Measurements from ENCODE around the gene KRT15. TPM values are rescaled to one million over a fixed set of nuclear protein-coding genes. Genes with fewer than 3 reads are reported as not detected.

The KRT15 gene
- total and polyA plus RNA-seq, 2 donors (not counting 1 experiment from before 2014, with no cell fraction given), result not detected

GRCh38 chr17:41539979-41540701, 21.4 kb upstream of the KRT15 start:
- ATAC-seq (ENCODE audit: low read depth) (no peak), DNase-seq (no peak)
- Mint-ChIP-seq H3K4me1 (no peaks in the 10 kb centered on the region), H3K27ac (no peak overlapping the region), H3K4me3 (no peak overlapping the region), H3K27me3 (peaks cover 29% of the 10 kb centered on the region), H3K9me3 (ENCODE audit: insufficient read depth) (no peaks in the 10 kb centered on the region)
- no peak overlapping the region for H3K9ac ChIP-seq (ENCODE audit: low read length)
- intact Hi-C loops (cut with micrococcal nuclease), result no loop called here
- H3K27ac ChIP-seq (ENCODE audit: low read length in 2 of 2), result no peak overlapping the region
- no peaks in the 10 kb centered on the region for H3K36me3 ChIP-seq (replicated peaks in 1 of 2; ENCODE audit: control extremely low read depth in 1 of 2, control insufficient read depth in 1 of 2, extremely low read depth in 1 of 2, insufficient read depth in 2 of 2, low read length in 1 of 2)
- no peak overlapping the region for H3K4me3 ChIP-seq (ENCODE audit: control extremely low read depth in 1 of 5, extremely low read depth in 1 of 5, insufficient read depth in 1 of 5, low read depth in 2 of 5, low read length in 4 of 5)
- H3K79me2 ChIP-seq (ENCODE audit: control insufficient read depth, insufficient read depth, low read length), result no peaks in the 10 kb centered on the region
- WGBS (ENCODE audit: insufficient coverage), result 64% methylated on average over 5 of the region's 7 CpGs
- no peak for TF ChIP-seq EZH2 (IDR thresholded peaks at IDR 0.05; ENCODE audit: borderline replicate concordance, insufficient read depth, low read depth, low read length, poor library complexity, severe bottlenecking)
- TF ChIP-seq, protein P1, sequence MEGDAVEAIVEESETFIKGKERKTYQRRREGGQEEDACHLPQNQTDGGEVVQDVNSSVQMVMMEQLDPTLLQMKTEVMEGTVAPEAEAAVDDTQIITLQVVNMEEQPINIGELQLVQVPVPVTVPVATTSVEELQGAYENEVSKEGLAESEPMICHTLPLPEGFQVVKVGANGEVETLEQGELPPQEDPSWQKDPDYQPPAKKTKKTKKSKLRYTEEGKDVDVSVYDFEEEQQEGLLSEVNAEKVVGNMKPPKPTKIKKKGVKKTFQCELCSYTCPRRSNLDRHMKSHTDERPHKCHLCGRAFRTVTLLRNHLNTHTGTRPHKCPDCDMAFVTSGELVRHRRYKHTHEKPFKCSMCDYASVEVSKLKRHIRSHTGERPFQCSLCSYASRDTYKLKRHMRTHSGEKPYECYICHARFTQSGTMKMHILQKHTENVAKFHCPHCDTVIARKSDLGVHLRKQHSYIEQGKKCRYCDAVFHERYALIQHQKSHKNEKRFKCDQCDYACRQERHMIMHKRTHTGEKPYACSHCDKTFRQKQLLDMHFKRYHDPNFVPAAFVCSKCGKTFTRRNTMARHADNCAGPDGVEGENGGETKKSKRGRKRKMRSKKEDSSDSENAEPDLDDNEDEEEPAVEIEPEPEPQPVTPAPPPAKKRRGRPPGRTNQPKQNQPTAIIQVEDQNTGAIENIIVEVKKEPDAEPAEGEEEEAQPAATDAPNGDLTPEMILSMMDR (IDR thresholded peaks at IDR 0.05), result no peak
- ChIA-PET CTCF (interaction anchor here (1.9 kb wide), 1 partner anchor 9 kb away, joined by 9 read pairs; no protein-coding TSS in a partner anchor), POLR2A (no interaction called here)
- H2AFZ ChIP-seq (ENCODE audit: insufficient read depth, low read depth, low read length, poor library complexity, severe bottlenecking), result no peak overlapping the region
- H3K27me3 ChIP-seq (replicated peaks in 1 of 4; ENCODE audit: control extremely low read depth in 1 of 4, control insufficient read depth in 3 of 4, insufficient read depth in 4 of 4, low read length in 3 of 4), result peaks cover 0 to 10% (median 0%) of the 10 kb centered on the region in 4 experiments
- no peak overlapping the region for H3K4me2 ChIP-seq (replicated peaks; ENCODE audit: low read depth, low read length, poor library complexity, severe bottlenecking)
- H3K4me1 ChIP-seq (ENCODE audit: control insufficient read depth in 2 of 2, insufficient read depth in 2 of 2, low read length in 2 of 2), result no peaks in the 10 kb centered on the region
- no peaks in the 10 kb centered on the region for H3K9me3 ChIP-seq (ENCODE audit: control extremely low read depth in 1 of 3, control insufficient read depth in 2 of 3, insufficient read depth in 1 of 3, low read length in 2 of 3)
- H4K20me1 ChIP-seq (ENCODE audit: control insufficient read depth, insufficient read depth, low read length, poor library complexity, severe bottlenecking), result no peaks in the 10 kb centered on the region

- ChIA-PET POLR2A (no interaction called here), CTCF (no interaction called here)
- TF ChIP-seq, protein P1 (IDR thresholded peaks at IDR 0.05), result no peak
- TF ChIP-seq EZH2 (IDR thresholded peaks at IDR 0.05; ENCODE audit: borderline replicate concordance, insufficient read depth, low read depth, low read length, poor library complexity, severe bottlenecking), result no peak
- no peaks in the 10 kb centered on the region for H3K4me1 ChIP-seq (ENCODE audit: control insufficient read depth in 2 of 2, insufficient read depth in 2 of 2, low read length in 2 of 2)
- no peaks in the 10 kb centered on the region for H3K4me1 Mint-ChIP-seq
- no peaks in the 10 kb centered on the region for H3K9me3 ChIP-seq (ENCODE audit: control extremely low read depth in 1 of 3, control insufficient read depth in 2 of 3, insufficient read depth in 1 of 3, low read length in 2 of 3)
- no peaks in the 10 kb centered on the region for H3K9me3 Mint-ChIP-seq (ENCODE audit: insufficient read depth)
- no peak overlapping the region for H3K4me3 Mint-ChIP-seq
- H3K27me3 ChIP-seq (replicated peaks in 1 of 4; ENCODE audit: control extremely low read depth in 1 of 4, control insufficient read depth in 3 of 4, insufficient read depth in 4 of 4, low read length in 3 of 4), result peaks cover 0 to 10% (median 1%) of the 10 kb centered on the region in 4 experiments
- H2AFZ ChIP-seq (ENCODE audit: insufficient read depth, low read depth, low read length, poor library complexity, severe bottlenecking), result no peak overlapping the region
- H3K4me2 ChIP-seq (replicated peaks; ENCODE audit: low read depth, low read length, poor library complexity, severe bottlenecking), result no peak overlapping the region
- no peaks in the 10 kb centered on the region for H3K79me2 ChIP-seq (ENCODE audit: control insufficient read depth, insufficient read depth, low read length)
- intact Hi-C loops (cut with micrococcal nuclease), result no loop called here
- H3K4me3 ChIP-seq (ENCODE audit: control extremely low read depth in 1 of 5, extremely low read depth in 1 of 5, insufficient read depth in 1 of 5, low read depth in 2 of 5, low read length in 4 of 5), result no peak overlapping the region
- 95% methylated on average over 3 of the region's 5 CpGs for WGBS (ENCODE audit: insufficient coverage)
- H3K27ac Mint-ChIP-seq, result no peak overlapping the region
- ATAC-seq (ENCODE audit: low read depth), result no peak
- no peaks in the 10 kb centered on the region for H3K36me3 ChIP-seq (replicated peaks in 1 of 2; ENCODE audit: control extremely low read depth in 1 of 2, control insufficient read depth in 1 of 2, extremely low read depth in 1 of 2, insufficient read depth in 2 of 2, low read length in 1 of 2)
- H4K20me1 ChIP-seq (ENCODE audit: control insufficient read depth, insufficient read depth, low read length, poor library complexity, severe bottlenecking), result no peaks in the 10 kb centered on the region
- no peak for DNase-seq
- H3K9ac ChIP-seq (ENCODE audit: low read length), result no peak overlapping the region
- H3K27ac ChIP-seq (ENCODE audit: low read length in 2 of 2), result no peak overlapping the region
- peaks cover 32% of the 10 kb centered on the region for H3K27me3 Mint-ChIP-seq
Measured at GRCh38 chr17:41539071-41539492, 20.4 kb upstream of the KRT15 start.

All from B cell (primary cell).